Fibroblast of peridontal ligament (primary cell): ENCODE measurements around the gene UBA1.

Experiments used
- DNase-seq: peaks from one replicate; pipeline ENCODE4 v3.0.0-alpha.2; 2010; ENCODE audit errors: extremely low read depth

Gene UBA1

GRCh38 chrX:47212381-47213293 lies 19.0 kb downstream of the UBA1 start:
- DNase-seq = no peak

DNA sequence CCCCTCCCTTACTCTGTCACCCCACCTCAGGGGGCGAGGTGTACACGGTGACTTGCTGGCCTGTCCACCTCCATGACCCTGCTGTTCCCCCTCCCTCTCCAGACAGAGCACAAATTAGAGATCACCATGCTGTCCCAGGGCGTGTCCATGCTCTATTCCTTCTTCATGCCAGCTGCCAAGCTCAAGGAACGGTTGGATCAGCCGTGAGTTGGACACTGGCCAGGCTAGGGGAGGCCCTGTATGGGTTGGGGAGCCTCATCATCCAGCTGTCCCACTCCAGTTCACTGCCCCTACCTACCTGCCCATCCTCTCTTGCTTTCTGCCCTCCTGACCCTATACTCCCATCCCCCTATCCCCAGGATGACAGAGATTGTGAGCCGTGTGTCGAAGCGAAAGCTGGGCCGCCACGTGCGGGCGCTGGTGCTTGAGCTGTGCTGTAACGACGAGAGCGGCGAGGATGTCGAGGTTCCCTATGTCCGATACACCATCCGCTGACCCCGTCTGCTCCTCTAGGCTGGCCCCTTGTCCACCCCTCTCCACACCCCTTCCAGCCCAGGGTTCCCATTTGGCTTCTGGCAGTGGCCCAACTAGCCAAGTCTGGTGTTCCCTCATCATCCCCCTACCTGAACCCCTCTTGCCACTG lies 20.9 kb downstream of the UBA1 start:
- no peak for DNase-seq

- DNase-seq = no peak
Observed at GRCh38 chrX:47215291-47215900, 21.8 kb downstream of the UBA1 start.

- DNase-seq = no peak
Observed at GRCh38 chrX:47216393-47216925, 22.8 kb downstream of the UBA1 start.

GRCh38 chrX:47217121-47217851 lies 23.7 kb downstream of the UBA1 start:
- peak; percentile 47 for DNase-seq

DNA sequence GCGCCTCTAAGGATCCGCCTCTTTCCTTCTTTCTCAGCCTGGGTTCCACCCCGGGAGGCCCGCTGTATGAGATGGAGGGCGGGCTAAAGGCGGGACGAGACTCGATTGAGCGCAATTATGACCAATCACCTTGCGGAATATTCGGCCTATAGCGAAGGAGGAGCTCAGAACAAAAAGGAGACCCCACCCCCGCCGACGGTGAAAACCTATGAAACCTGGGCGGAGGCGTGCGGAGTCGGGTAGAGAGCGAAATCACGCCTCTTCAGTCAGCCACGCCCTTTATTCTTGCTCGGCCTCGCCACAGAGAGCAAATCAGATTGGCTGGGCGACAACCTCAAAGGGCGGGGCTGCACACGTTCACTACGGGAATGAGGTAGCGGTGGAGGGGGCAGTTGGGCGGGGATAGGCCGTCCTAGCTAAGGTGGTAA lies 24.2 kb downstream of the UBA1 start:
- peak; percentile 98 for DNase-seq

- DNase-seq = peak; percentile 73
Observed at GRCh38 chrX:47218280-47218919, 24.8 kb downstream of the UBA1 start, which contains the start of gene CDK16. TSS of gene CDK16 (plus strand) at chrX:47218681. CDS start at chrX:47223558, 4,877 bp downstream.

DNA sequence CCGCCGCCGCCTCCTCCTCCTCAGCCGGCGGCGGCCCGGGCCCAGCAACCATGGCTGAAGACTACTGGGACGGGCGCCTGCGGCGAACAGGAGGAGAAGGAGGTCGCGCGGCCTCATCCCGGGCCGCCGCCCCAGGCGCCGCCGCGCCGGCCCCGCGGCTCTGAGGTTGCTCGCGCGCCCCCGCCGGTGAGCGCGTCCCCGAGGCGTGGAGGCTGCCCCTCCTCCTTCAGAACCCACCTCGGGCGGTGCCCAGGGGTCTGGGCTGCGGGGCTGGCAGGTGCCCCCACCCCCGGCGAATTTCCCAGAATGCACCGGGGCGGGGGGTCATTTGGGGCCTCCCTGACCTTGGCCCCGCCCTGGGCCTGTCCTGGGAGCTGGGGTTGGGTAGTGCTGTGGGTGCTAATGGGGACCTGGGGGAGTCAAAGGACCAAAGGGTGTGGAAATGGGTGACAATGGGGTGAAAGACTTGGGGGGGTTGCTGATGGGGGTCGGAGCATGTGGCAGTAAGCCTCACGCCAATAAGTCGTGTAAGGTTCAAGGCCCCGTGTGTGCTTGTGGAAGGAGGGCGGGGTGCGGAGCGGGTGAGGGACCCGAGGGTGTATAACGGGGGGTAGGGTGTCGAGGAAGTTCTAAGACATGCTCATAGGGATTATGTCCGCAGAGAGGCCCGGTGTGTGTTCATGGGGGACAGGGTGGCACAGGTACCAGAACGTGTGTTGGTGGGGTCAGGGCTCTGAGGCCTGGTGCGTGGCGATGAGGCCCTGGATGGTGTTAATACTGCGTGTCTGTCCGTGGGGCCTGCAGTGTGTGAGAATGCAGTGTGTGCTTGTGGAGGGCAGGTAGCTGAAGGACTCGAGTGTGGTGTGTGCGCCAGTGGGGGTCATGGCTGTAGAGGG lies 25.5 kb downstream of the UBA1 start:
- DNase-seq = no peak

DNA sequence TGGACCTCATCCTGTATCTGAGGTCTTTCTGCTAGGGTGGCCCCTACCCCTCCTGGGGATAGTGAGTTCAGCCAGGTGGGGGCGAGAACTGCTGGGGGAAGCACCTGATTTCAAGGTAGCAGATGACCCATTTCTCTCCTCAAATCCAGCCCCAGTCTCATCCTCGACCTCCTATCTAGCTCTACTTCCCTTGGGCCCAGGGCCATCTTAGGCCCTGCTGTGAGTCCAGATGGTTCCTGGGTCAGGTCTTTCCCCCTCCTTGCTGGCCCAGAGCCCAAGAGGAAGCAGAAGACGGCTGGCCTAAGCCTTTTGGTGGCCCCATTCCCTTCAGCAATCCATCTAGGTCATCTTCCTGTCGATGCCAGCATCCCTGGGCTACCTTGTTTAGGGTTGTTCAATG lies 28.1 kb downstream of the UBA1 start:
- no peak for DNase-seq

GRCh38 chrX:47222751-47223350 lies 29.2 kb downstream of the UBA1 start:
- no peak for DNase-seq

DNA sequence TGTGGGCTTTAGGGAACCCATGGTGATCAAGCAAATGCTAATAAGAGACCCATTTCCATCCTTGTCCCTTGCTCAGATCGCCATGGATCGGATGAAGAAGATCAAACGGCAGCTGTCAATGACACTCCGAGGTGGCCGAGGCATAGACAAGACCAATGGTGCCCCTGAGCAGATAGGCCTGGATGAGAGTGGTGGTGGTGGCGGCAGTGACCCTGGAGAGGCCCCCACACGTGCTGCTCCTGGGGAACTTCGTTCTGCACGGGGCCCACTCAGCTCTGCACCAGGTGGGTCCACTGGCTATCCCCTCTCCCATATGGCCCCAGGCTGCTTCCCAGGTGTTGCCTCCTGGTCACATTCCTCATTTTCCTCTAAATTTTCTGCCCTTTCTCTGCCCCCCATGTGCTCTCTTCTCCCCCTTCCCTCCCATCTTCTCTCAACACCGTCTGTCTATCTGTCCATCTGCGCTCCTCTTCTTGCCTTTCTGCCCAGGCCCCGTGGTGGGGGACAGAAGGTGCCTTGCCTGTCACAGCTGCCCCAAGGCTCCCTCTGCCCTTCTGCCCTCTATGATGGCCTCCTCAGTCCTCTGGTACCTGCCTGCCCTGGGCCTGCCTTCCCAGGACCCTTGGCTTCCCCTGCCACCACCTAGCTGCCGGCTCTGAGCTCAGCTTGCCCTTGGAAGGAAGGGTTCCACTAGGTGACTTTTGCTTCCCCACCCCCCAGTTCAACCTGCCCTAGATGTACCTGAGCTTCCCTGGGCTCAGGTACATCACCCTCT lies 30.0 kb downstream of the UBA1 start:
- no peak for DNase-seq

- no peak for DNase-seq
Observed at GRCh38 chrX:47224266-47224895, 30.8 kb downstream of the UBA1 start.

- DNase-seq = no peak
Observed at GRCh38 chrX:47224896-47225290, 31.3 kb downstream of the UBA1 start.

DNA sequence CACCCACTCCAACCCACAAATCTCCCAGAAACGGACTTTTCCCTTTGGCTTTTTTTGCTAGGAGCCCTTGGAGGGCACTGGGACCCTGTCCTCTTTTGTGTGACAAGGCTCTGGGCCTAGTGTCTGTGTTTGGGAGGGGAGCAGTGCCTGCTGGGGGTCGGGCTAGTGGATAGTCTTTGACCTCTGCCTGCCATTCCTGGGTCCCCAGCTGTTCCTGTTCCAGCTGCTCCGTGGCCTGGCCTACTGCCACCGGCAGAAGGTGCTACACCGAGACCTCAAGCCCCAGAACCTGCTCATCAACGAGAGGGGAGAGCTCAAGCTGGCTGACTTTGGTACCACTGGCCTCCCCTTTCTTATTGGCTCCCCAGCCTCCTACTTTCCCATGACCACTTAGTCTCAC lies 32.4 kb downstream of the UBA1 start:
- no peak for DNase-seq

DNA sequence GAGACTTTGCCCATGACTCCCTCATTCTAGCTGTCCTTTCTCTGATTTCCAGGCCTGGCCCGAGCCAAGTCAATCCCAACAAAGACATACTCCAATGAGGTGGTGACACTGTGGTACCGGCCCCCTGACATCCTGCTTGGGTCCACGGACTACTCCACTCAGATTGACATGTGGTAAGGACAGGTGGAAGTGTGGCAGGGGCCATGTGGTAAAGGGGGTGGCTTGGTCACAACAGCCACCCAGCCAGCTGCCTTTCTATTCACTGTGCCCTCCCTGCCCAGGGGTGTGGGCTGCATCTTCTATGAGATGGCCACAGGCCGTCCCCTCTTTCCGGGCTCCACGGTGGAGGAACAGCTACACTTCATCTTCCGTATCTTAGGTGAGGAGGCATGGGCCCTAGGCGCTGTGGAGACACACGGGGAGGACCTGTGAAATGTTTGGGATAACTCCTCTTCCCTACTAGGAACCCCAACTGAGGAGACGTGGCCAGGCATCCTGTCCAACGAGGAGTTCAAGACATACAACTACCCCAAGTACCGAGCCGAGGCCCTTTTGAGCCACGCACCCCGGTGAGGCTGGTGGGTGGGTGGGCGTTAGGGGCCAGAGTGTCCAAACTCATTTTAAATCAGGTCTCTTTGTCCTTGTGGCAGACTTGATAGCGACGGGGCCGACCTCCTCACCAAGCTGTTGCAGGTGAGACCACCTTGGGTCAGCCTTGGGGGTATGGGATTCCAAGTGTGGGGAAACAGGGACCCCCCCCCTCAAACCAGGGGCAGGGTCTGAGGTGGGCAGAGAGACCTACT lies 33.1 kb downstream of the UBA1 start:
- DNase-seq = no peak

GRCh38 chrX:47227334-47227583 lies 33.6 kb downstream of the UBA1 start:
- no peak for DNase-seq

DNA sequence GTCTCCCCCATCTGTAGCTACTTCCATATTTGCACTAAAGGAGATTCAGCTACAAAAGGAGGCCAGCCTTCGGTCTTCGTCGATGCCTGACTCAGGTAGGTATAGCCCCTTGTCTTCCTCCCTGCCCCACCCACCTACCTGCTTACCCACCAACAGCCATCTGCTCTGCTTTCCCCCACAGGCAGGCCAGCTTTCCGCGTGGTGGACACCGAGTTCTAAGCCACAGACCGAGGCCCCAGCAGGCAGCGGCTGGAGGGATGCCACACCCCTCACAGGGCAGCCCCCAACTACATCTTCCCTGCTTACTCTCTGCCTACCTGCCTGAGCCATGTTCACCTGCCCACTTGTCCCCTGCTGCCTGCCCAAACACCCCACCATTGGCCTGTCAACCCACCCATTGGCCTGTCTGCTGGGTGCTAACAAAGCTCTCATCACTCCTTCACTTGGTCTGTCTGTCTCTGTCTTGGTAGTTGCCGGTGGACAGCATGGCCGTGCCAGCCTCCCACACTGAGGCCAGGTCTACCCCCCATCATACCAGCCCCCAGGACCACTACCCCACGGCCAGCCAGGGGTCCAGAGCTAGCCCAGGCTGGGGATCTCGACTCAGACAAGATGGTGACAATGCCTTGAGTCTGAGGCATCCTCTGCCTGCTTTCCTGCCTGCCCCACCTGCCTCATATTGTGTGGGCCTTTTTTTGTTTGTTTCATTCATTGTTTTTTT lies 35.1 kb downstream of the UBA1 start:
- DNase-seq = no peak
